ENCODE data around the gene AGBL1. TPM values are rescaled to one million over a fixed set of nuclear protein-coding genes. Genes with fewer than 3 reads are reported as not detected.

The AGBL1 gene
- total RNA-seq, 1 experiment from 2014 or later, result not detected

GRCh38 chr15:86603466-86603865 is 523.8 kb downstream of the AGBL1 start:
- no peaks in the 10 kb centered on the region for H3K36me3 ChIP-seq (ENCODE audit: low read depth)
- no TSS peak for BruUV-seq (replicated peaks)
- no peak overlapping the region for H2AFZ ChIP-seq
- H3K9me3 ChIP-seq (ENCODE audit: insufficient read depth, low read depth), result no peaks in the 10 kb centered on the region
- CTCF ChIA-PET, result no interaction called here
- H3F3A ChIP-seq (ENCODE audit: insufficient read depth, low read depth), result no peaks in the 10 kb centered on the region
- H3K4me2 ChIP-seq, result no peak overlapping the region
- no peaks in the 10 kb centered on the region for H3K79me2 ChIP-seq (ENCODE audit: low read depth)
- no peak for DNase-seq
- no peaks in the 10 kb centered on the region for H3K9me2 ChIP-seq (ENCODE audit: insufficient read depth)
- H4K20me1 ChIP-seq (ENCODE audit: insufficient read depth), result no peaks in the 10 kb centered on the region
- POLR2A ChIA-PET (ENCODE audit: unreplicated experiment), result no interaction called here
- H3K4me3 ChIP-seq, result no peak overlapping the region
- H3K27ac ChIP-seq, result no peak overlapping the region
- H3K4me1 ChIP-seq (replicated peaks; ENCODE audit: insufficient read depth), result no peaks in the 10 kb centered on the region
- H3K27me3 ChIP-seq (ENCODE audit: insufficient read depth, low read depth), result no peaks in the 10 kb centered on the region
- TF ChIP-seq CTCF (conservative IDR thresholded peaks at IDR 0.05) (no peak), EZH2 (IDR thresholded peaks at IDR 0.05; ENCODE audit: low read depth) (no peak)
- intact Hi-C loops (cut with micrococcal nuclease; ENCODE audit: unreplicated experiment), result no loop called here

GRCh38 chr15:86608461-86609205 is 529.0 kb downstream of the AGBL1 start:
- CTCF ChIA-PET, result no interaction called here
- no TSS peak for BruUV-seq (replicated peaks)
- intact Hi-C loops (cut with micrococcal nuclease; ENCODE audit: unreplicated experiment), result no loop called here

GRCh38 chr15:86609275-86609674 is 529.6 kb downstream of the AGBL1 start:
- Histone ChIP-seq H3K4me2 (no peak overlapping the region), H4K20me1 (ENCODE audit: insufficient read depth) (no peaks in the 10 kb centered on the region), H3K79me2 (ENCODE audit: low read depth) (no peaks in the 10 kb centered on the region), H3K9me2 (ENCODE audit: insufficient read depth) (no peaks in the 10 kb centered on the region), H2AFZ (no peak overlapping the region), H3K36me3 (ENCODE audit: low read depth) (no peaks in the 10 kb centered on the region), H3K4me3 (no peak overlapping the region), H3K27ac (no peak overlapping the region), H3K27me3 (ENCODE audit: insufficient read depth, low read depth) (no peaks in the 10 kb centered on the region), H3F3A (ENCODE audit: insufficient read depth, low read depth) (no peaks in the 10 kb centered on the region), H3K9me3 (ENCODE audit: insufficient read depth, low read depth) (no peaks in the 10 kb centered on the region), H3K4me1 (replicated peaks; ENCODE audit: insufficient read depth) (no peaks in the 10 kb centered on the region)
- POLR2A ChIA-PET (ENCODE audit: unreplicated experiment), result no interaction called here
- CTCF ChIA-PET, result no interaction called here
- TF ChIP-seq CTCF (conservative IDR thresholded peaks at IDR 0.05) (no peak), EZH2 (IDR thresholded peaks at IDR 0.05; ENCODE audit: low read depth) (no peak)
- BruUV-seq (replicated peaks), result no TSS peak
- intact Hi-C loops (cut with micrococcal nuclease; ENCODE audit: unreplicated experiment), result no loop called here
- DNase-seq, result no peak

More at GRCh38 chr15:86608461-86609205, 529.0 kb downstream of the AGBL1 start:
- H3F3A ChIP-seq (ENCODE audit: insufficient read depth, low read depth), result no peaks in the 10 kb centered on the region
- H3K27me3 ChIP-seq (ENCODE audit: insufficient read depth, low read depth), result no peaks in the 10 kb centered on the region
- H2AFZ ChIP-seq, result no peak overlapping the region
- H3K4me3 ChIP-seq, result no peak overlapping the region
- H3K4me2 ChIP-seq, result no peak overlapping the region
- TF ChIP-seq EZH2 (IDR thresholded peaks at IDR 0.05; ENCODE audit: low read depth) (no peak), CTCF (conservative IDR thresholded peaks at IDR 0.05) (no peak)
- no peak overlapping the region for H3K27ac ChIP-seq
- no peaks in the 10 kb centered on the region for H3K4me1 ChIP-seq (replicated peaks; ENCODE audit: insufficient read depth)
- H3K36me3 ChIP-seq (ENCODE audit: low read depth), result no peaks in the 10 kb centered on the region
- no peak for DNase-seq
- POLR2A ChIA-PET (ENCODE audit: unreplicated experiment), result no interaction called here
- H4K20me1 ChIP-seq (ENCODE audit: insufficient read depth), result no peaks in the 10 kb centered on the region
- H3K9me3 ChIP-seq (ENCODE audit: insufficient read depth, low read depth), result no peaks in the 10 kb centered on the region
- no peaks in the 10 kb centered on the region for H3K9me2 ChIP-seq (ENCODE audit: insufficient read depth)
- no peaks in the 10 kb centered on the region for H3K79me2 ChIP-seq (ENCODE audit: low read depth)

Data from PC-9 (cell line).